NK-92 (cell line): ENCODE results near the gene FBL.
"Not testable (repeated sequence)": the region's sequence is repeated elsewhere in the genome, so short reads cannot be mapped to it uniquely, and the experiment has no call there.

Source experiments
- DNase-seq: peaks from one replicate; lab custom pipeline; 2025; ENCODE audit not compliant: unreplicated experiment; lab: John Stamatoyannopoulos, UW

The FBL gene

DNA sequence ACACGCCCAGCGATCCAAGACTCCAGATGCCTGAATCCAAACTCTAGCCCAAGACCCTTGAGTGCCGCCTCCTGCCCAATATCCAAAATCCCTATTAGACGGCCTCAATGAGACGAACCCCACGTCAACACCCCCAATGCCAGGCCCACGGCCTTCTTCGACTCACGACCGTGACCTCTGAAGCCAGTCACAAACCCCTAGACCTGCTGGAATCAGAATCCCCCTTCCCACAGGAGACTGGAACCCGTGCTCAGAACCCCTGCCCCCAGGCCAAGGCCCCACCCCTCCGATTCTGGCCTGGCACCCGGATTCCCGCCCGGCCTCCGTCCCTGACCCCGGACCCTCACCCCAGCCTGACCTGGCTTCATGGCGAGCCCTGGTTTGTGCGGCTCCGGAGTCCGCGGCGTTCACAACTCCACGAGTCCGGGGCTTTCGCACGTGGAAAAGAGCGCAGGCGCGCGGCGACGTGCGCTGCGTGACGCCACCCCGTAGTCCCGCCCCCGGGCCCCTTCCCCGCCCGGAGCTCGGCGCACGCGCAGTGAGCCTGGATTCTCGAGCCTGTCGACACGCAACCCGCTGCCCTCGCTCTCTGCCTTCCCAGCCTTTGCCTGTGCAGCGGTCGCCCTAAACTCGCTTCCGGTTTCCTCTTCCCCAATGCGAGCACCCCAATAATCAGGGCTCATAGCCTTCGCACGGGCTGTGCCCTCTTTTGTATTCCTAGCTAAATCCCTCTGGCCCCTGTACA is at the start of gene FBL:
FBL (minus strand) TSS at position 447 of the 745 bp plus-strand sequence; CDS start at position 368, 79 bp downstream.
- peak; percentile 78 for DNase-seq

DNA sequence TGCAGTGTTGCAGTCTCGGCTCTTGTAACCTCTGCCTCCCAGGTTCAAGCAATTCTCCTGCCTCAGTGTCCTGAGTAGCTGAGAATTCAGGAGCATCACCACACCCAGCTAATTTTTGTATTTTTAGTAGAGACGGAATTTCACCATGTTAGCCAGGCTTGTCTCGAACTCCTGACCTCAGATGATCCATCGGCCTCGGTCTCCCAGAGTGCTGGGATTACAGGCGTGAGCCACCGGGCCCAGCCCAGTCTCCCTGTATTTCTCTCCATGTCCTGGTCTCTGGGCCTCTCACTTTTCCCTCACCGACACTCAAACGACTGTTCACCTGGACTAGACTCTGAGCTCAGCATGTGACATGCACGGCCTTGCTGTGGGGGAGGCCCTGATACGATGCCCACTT is 48.9 kb upstream of the FBL start:
- not testable (repeated sequence) for DNase-seq

DNA sequence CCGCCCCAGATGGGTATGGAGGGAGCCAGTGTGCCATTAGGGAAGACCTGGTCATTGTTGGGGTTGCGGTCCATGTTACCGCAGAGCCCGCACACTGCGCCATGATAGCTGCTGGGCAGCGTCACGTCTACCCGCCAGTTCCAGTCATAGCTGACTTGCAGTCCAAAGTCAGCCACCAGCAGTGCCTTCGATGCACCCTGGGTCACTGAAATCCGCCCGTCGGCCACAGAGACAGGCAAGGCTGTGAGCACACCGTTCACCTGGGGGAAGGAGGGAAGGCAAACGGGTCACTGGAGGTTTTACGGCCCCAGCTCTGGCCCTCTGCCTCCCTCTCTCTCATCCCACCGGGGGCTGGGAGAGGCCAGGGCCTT is 48.0 kb upstream of the FBL start:
- DNase-seq = not testable (repeated sequence)

DNA sequence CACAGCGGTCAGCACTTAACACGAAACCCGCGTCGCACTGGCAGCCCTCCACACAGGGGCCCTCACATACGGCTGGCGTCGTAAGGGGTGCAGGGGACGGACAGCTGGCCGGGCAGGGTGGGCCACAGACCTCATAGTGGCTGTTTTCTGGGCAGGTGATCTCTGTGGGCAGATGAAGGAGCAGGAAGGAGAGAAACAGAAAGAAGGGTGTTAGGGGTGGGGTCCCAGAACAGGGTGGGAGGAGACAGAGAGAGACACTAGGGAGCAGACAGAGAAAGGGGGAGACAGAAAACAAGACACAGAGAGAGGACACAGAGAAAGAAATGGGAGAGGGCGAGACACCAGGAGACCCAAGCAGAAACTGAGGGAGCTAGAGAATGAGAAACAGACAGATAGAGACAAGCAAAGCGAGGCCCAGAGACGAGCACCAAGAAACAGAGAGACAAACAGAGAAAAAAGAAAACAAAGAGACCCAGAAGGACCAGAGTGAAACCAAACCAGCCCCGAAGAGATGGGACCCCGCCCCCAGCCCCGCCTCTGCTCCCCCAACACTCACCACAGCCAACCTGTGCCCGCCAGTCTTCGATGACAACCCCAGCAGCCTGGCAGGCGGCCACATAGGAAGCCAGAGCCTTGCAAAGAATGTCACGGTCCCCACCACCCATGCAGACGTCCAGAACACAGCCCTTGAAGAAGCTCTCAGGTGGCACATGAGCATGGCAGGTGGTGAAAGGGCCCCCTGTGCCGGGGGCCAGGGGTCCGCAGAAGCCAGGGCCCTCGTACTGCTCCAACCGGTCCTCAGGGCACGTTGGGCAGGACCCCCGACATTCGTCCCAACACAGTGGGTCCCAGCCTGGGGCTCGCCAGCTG is 47.4 kb upstream of the FBL start:
- DNase-seq = not testable (repeated sequence)

DNA sequence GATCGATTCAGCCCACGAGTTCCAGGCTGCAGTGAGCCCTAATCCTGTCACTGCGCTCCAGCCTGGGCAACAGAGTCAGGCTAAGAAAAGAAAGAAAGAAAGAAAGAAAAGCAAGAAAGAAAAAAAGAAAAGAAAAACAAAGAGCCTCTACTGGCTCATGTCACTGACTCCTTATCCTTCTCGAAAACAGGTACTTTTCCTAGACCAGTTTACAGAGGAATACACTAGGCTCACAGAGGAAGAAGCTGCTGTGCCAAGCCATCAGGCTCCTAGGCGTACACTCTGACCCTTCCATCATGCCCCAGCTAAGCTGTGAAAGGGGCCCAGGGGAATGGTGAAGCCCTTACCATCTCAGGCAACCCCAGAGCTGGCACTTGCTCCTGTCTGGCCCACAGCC is 46.3 kb upstream of the FBL start:
- not testable (repeated sequence) for DNase-seq

DNA sequence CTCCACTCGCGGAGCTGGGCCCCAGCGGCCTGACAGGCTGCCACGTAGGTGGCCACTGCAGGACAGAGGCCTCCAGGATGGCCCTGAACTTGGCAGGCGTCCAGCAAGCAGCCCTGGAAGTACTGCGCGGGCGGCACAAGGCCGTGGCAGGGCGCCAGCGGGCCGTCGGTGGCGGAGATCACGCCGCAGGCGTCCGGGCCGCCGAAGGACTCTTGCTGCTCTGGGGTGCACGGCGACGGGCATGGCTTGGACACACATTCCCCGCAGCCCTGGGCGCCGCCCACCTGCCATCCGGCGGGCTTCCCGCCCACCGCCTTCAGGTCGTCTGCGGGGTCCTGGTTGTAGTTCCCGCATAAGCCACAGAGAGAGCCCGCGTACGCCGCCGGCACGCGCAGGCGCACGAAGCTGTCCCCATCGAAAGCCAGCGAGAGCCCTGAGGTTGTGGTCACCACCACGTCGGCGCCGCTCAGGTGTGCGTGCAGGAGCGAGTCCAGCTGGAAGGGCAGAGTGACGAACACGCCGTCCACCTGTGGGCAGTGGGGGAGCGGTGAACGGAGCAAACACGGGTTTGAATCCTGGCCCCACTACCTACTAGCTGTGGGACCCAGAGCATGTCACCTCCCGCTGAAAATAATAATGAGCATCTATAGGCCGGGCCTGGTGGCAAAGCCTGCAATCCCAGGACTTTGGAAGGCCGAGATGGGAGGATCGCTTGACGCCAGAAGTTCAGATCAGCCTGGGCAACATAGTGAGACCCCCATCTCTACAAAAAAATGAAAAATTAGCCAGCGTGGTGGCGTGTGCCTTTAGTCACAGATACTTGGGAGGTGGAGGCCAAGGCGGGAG is 45.7 kb upstream of the FBL start:
- not testable (repeated sequence) for DNase-seq

DNA sequence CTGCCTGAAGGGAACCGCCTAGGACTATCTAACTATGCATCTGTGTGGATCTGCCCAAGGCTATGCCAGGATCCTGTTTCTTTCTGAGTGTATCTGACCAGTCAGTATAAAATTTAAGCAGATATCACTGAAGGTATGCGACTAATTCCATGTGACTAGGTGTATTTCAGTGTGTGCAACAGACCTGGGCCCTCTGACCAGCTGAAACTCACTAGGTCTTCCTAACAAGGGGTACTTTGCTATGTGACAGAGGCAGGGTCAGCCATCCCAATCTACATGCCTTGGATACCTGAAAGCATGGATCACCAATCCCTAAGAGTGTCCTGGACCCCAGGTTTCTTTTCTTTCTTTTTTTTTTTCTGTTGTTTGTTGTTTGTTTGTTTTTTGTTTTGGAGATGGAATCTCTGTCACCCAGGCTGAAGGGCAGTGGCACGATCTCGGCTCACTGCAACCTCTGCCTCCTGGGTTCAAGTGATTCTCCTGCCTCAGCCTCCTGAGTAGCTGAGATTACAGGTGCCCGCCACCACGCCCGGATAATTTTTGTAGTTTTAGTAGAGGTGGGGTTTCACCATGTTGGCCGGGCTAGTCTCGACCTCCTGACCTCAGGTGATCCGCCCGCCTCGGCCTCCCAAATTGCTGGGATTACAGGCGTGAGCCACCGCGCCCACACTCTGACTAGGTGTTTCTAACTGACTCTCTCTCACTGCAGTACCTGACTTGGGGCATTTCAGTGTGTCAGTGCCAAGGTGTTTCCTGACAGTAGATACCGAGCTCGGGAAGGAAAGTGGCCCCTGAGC is 44.8 kb upstream of the FBL start:
- DNase-seq = no peak

DNA sequence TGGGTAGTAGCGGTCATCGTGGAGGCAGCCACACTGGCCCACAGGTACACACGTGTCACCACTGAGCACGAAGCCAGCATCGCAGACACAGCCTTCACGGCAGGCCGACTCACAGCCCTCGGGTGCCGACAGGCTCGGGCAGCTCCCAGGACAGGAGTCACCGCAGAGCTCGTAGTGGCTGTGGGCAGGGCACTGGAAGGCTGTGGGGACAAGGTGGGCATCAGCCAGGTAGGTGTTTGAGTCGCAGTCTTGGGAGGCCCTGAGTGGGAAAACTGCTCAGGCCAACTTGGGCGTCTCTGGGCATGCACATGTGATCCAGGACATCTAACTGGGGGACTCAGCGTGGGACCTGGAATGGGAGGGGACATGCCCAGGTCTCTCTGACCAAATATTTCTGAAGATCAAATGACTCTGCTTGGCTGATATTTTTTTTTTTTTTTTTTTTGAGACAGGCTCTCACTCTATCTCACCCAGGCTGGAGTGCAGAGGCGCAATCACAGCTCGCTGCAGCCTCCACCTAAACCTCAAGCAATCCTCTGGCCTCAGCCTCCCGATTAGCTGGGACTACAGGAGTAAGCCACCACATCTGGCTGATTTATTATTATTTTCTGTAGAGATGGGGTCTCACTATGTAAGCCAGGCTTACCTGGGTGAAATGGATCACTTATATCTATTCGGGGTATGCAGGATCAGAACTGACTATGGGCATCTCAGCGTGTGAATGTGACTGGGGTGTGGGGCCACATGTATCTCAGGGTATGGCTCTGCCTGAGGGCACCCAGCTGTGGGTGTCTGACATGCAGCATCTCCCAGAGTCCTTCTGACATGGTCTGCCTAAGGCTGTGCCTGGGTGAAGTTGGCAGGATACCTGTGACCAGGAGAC is 43.9 kb upstream of the FBL start:
- not testable (repeated sequence) for DNase-seq

DNA sequence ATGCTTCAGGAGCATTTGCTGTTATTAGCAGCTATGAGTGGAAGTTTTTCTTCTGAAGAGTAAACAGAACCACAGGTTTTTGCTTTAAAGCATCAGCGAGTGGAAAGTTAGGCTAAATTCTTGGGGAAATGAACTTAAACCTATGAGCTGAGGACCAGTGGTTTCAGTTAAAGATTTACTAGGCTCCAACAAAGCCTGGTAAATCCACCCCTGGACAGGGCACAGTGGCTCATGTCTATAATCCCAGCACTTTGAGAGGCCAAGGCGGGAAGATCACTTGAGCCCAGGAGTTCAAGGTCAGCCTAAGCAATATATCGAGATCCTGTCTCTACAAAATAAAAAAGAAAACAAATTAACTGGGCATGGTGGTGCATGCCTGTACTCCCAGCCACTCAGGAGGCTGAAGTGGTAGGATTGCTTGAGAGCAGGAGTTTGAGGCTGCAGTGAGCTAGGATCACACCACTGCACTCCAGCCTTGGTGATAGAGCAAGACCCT is 41.3 kb upstream of the FBL start:
- not testable (repeated sequence) for DNase-seq

DNA sequence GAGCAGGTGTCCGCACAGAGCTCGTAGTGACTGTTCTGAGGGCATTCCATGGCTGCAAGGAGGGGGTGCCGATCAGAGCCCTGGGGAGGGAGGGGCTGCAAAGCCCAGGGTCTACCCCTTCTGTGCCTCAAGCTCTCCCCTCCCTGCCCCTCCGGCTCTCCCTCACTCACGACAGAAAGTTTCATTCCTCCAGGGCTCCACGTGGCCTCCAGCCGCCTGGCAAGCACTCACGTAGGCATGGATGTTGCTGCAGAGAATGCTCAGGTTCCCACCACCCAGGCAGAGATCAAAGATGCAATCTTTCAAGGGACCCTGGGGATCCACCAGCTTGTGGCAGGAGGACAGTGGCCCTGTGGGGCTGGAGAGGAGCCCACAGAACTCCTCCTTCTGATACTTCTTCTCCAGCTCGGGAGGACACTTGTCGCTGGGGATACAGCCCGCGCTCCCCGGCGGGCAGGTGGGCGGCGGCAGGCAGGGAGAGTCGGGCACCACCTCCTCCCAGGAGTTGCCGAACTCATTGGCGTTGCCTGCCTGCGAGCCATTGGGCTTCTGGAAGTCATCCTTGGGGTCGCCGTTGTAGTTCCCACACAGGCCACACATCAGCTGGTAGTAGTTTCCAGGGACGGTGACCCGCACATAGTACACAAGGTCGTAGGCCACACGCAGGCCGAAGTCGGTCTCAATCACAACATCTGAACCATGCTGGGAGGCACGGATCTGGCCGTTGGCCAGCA is 39.8 kb upstream of the FBL start:
- DNase-seq = not testable (repeated sequence)

DNA sequence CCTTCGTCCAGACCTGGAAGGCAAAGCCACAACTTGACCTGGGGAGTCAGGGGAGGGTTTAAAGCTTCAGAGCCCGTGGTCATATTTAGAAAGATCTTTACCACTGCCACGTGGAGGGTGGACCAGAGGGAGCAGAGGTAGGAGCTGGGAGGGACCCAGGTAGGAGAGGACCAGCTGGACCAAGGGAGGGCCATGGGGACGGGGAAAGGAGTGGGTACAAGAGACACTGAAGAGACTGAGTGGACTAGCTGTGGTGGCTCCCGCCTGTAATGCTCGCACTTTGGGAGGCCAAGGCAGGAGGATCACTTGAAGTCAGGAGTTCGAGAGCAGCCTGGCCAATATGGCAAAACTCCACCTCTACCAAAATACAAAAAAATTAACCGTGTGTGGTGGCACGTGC is 38.5 kb upstream of the FBL start:
- DNase-seq = not testable (repeated sequence)

DNA sequence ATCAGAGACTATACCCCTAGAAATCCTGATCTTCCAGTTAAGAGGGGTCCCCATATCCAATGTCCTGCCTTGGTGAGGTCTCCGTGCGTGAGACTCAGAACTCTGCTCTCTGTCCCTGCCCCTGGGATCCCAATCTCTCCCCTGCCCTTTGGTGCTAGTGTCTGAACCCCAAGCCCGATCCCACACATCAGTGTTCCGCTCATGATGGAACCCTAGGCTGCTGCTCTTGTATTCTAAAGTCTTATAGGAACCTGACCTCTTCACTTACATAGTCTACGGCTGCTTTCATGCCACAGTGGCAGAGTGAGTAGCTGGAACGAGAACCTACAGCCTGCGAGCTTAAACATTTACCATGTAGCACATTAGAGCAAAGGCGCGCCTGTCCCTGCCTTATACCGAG is 36.5 kb upstream of the FBL start:
- not testable (repeated sequence) for DNase-seq

DNA sequence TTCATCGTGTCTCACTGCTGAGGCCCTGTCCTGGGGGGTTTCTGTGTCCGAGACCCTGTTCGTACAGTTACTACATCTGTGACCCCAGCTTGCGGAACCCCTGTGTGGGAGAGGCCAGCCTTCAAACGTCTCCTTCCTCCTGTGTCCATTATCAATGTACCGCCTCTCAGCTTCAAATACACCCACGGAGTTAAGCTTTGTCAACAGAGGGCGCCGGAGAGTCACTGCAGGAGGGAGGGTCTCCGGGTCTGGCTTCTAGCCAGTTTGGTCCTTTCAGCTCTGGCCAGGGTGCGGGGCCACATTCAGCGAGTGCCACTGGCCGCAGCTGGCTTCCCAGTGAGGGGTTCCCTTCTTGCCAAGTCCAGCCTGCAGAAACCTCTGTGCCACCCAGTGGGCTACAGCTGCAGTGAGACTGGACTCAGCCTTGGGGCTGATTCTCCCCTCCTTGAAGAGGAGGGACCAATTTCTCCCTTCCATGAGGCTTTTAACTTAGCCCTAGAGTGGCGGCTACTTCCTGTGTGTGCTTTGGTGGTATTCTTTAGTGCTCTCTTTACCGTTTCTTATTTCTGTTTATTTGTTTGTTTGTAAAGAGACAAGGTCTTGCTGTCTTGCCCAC is 35.4 kb upstream of the FBL start:
- DNase-seq = not testable (repeated sequence)

DNA sequence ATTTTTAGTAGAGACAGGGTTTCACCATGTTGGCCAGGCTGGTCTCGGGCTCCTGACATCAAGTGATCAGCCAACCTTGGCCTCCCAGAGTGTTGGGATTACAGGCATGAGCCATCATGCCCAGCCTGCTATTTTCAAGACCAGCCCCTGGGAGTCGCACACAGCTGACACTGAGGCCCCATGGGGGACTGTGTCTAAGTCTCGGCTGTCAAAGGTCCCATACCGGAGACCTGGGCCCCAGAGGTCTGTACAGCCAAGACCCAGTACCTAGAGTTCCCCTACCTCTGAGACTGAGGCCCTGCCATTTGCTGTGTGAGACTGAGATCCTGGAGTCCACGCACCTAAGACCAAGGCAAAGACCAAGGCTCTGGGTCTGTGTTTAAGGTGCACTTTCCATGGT is 34.1 kb upstream of the FBL start:
- not testable (repeated sequence) for DNase-seq

DNA sequence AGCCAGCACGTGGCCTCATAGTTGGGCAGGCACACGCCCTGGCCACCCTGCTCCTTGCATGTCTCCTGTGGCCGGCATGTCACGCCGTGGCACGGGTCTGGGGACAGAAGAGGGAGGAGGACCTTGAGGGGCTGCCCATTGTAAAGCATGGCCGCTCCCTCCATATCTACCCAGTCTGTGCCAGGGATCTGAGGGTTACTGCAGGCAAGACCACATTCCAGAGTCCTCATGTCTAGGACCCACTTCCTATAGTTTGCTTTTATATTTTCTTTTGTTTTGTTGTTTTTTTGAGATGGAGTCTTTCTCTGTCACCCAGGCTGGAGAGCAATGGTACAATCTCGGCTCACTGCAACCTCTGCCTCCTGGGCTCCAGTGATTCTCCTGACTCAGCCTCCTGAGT is 33.6 kb upstream of the FBL start:
- not testable (repeated sequence) for DNase-seq

DNA sequence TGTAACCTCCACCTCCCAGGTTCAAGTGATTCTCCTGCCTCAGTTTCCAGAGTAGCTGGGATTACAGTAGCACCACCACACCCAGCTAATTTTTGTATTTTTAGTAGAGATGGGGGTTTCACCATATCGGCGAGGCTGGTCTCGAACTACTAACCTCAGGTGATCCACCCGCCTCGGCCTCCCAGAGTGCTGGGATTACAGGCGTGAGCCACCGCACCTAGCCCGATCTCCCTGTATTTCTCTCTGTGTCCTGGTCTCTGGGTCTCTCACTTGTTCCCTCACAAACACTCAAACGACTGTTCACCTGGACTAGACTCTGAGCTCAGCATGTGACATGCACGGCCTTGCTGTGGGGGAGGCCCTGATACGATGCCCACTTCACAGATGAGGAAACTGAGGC is 32.7 kb upstream of the FBL start:
- DNase-seq = not testable (repeated sequence)

DNA sequence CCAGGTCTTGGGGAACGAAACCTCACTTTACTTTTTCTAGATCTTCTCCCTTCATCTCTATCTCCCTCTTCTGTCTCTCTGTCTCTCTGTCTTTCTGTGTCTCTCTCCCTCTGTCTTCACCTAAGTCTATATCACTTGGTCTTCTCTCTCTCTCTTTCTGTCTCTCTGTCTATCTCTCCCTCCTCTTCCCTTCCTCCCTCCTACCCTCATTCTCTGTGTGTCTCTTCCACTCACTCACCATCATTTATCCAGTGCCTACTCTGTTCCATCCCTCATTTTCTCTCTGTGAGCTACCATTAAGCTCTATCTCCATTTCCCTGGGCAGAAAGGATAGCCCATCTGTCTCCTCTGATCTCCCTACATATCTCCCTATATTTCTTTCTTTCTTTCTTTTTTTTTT is 32.2 kb upstream of the FBL start:
- DNase-seq = no peak

DNA sequence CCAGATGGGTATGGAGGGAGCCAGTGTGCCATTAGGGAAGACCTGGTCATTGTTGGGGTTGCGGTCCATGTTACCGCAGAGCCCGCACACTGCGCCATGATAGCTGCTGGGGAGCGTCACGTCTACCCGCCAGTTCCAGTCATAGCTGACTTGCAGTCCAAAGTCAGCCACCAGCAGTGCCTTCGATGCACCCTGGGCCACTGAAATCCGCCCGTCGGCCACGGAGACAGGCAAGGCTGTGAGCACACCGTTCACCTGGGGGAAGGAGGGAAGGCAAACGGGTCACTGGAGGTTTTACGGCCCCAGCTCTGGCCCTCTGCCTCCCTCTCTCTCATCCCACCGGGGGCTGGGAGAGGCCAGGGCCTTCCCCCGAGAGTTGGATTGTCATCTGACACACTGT is 31.8 kb upstream of the FBL start:
- not testable (repeated sequence) for DNase-seq
